ENCODE data around the gene RBM33. TPM values are rescaled to one million over a fixed set of nuclear protein-coding genes. Genes with fewer than 3 reads are reported as not detected.

RBM33 gene
- total RNA-seq, 1 donor from 2014 or later = 67.2 TPM

DNA sequence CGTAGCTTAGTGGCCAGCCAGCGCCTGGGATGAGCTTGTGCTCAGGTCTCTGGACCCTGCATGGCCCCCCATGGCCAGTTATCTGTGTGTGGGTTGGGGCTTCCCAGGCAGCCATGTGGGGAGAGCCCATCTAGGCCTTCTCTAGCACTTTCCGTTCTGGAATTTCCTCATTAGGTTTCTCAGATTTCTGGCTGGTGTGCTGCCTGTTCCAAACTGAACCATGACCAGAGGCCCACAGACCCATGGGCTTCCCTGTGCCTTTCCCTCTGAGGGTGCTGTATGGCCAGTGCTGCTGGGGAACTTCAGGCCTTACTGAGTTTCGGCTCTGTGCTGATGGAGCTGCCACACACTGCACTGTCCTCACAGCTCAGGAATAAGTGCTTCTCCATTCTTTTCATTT lies 117.6 kb downstream of the RBM33 start:
- Mint-ChIP-seq H3K27me3 (no peaks in the 10 kb centered on the region), H3K27ac (no peak overlapping the region), H3K36me3 (peaks cover 33% of the 10 kb centered on the region), H3K4me3 (no peak overlapping the region), H3K4me1 (ENCODE audit: unreplicated experiment) (peaks cover 15% of the 10 kb centered on the region), H3K9me3 (no peaks in the 10 kb centered on the region)
- no peak for DNase-seq (ENCODE audit: extremely low spot score, unreplicated experiment)
- TF ChIP-seq, protein P1, sequence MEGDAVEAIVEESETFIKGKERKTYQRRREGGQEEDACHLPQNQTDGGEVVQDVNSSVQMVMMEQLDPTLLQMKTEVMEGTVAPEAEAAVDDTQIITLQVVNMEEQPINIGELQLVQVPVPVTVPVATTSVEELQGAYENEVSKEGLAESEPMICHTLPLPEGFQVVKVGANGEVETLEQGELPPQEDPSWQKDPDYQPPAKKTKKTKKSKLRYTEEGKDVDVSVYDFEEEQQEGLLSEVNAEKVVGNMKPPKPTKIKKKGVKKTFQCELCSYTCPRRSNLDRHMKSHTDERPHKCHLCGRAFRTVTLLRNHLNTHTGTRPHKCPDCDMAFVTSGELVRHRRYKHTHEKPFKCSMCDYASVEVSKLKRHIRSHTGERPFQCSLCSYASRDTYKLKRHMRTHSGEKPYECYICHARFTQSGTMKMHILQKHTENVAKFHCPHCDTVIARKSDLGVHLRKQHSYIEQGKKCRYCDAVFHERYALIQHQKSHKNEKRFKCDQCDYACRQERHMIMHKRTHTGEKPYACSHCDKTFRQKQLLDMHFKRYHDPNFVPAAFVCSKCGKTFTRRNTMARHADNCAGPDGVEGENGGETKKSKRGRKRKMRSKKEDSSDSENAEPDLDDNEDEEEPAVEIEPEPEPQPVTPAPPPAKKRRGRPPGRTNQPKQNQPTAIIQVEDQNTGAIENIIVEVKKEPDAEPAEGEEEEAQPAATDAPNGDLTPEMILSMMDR (conservative IDR thresholded peaks at IDR 0.05) = no peak

GRCh38 chr7:155762655-155763054 lies 118.2 kb downstream of the RBM33 start:
- TF ChIP-seq, protein P1 (conservative IDR thresholded peaks at IDR 0.05) = no peak
- no peak overlapping the region for H3K4me3 Mint-ChIP-seq
- no peak for DNase-seq (ENCODE audit: extremely low spot score, unreplicated experiment)
- H3K27ac Mint-ChIP-seq = no peak overlapping the region
- H3K36me3 Mint-ChIP-seq = peaks cover 32% of the 10 kb centered on the region
- no peaks in the 10 kb centered on the region for H3K27me3 Mint-ChIP-seq
- peaks cover 15% of the 10 kb centered on the region for H3K4me1 Mint-ChIP-seq (ENCODE audit: unreplicated experiment)
- H3K9me3 Mint-ChIP-seq = no peaks in the 10 kb centered on the region

- H3K27me3 Mint-ChIP-seq = no peaks in the 10 kb centered on the region
- no peaks in the 10 kb centered on the region for H3K9me3 Mint-ChIP-seq
- TF ChIP-seq, protein P1 (conservative IDR thresholded peaks at IDR 0.05) = no peak
- no peak overlapping the region for H3K4me3 Mint-ChIP-seq
- H3K36me3 Mint-ChIP-seq = peaks cover 32% of the 10 kb centered on the region
- no peak overlapping the region for H3K27ac Mint-ChIP-seq
- H3K4me1 Mint-ChIP-seq (ENCODE audit: unreplicated experiment) = peaks cover 15% of the 10 kb centered on the region
- DNase-seq (ENCODE audit: extremely low spot score, unreplicated experiment) = no peak
Measured at GRCh38 chr7:155763122-155763521, 118.7 kb downstream of the RBM33 start.

DNA sequence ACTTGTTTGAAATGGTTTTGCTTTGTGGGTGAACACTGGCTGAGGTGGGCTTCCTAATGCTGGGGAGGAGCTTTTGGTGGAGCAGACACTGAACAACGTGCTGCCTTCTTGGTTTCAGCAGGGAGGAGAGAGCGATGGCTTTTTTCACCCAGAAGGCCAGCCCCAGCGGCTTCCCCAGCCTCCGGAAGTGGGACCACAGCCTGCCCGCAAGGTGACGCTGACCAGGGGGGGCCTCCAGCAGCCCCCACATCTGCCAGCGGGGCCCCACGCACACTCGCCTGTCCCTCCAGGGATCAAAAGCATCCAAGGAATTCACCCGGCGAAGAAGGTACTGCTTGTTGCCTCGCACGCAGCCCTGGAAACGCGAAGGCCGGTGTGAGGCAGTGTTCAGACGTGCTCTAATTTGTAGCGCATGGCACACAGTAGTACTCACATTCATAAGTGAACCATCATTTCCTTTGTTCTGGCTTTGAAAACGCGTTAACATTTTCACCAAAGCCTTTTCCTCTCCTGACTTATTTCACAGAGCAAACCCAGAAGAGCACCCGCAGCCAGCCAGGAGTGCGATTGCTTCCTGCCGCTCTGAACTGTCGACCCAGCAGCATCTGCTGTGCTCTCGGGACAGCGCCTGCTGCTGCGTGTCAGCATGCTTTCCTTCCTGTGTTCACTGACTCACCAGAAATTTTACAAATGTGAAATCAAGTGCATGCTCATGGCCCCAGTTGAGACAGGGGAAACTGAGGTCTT lies 119.4 kb downstream of the RBM33 start:
- Mint-ChIP-seq H3K36me3 (peaks cover 30% of the 10 kb centered on the region), H3K9me3 (no peaks in the 10 kb centered on the region), H3K27ac (no peak overlapping the region), H3K4me1 (ENCODE audit: unreplicated experiment) (peaks cover 15% of the 10 kb centered on the region), H3K4me3 (no peak overlapping the region), H3K27me3 (no peaks in the 10 kb centered on the region)
- TF ChIP-seq, protein P1 (conservative IDR thresholded peaks at IDR 0.05) = no peak
- no peak for DNase-seq (ENCODE audit: extremely low spot score, unreplicated experiment)

- Mint-ChIP-seq H3K4me1 (ENCODE audit: unreplicated experiment) (peaks cover 16% of the 10 kb centered on the region), H3K4me3 (no peak overlapping the region), H3K36me3 (peaks cover 29% of the 10 kb centered on the region), H3K9me3 (no peaks in the 10 kb centered on the region), H3K27me3 (no peaks in the 10 kb centered on the region), H3K27ac (no peak overlapping the region)
- TF ChIP-seq, protein P1 (conservative IDR thresholded peaks at IDR 0.05) = no peak
- DNase-seq (ENCODE audit: extremely low spot score, unreplicated experiment) = no peak
Measured at GRCh38 chr7:155764438-155764793, 120.0 kb downstream of the RBM33 start.

Data from type B pancreatic cell (in vitro differentiated cells).